ENCODE data around the gene CACNA1C.

CACNA1C gene

GRCh38 chr12:2268471-2269286 lies 215.9 kb downstream of the CACNA1C start:
- no peaks in the 10 kb centered on the region; the same call in 1 of the 2 replicates for H3K27me3 ChIP-seq (ENCODE audit: control insufficient read depth, low read length)
- no peaks in the 10 kb centered on the region for H3K9me2 ChIP-seq (replicated peaks; ENCODE audit: control insufficient read depth, low read length)
- H3K4me2 ChIP-seq (ENCODE audit: low read length): no peak overlapping the region
- no peaks in the 10 kb centered on the region for H3F3A ChIP-seq (ENCODE audit: control insufficient read depth, insufficient read depth)
- H3K4me3 ChIP-seq (ENCODE audit: low read length): no peak overlapping the region
- no peak overlapping the region for H3K27ac ChIP-seq (ENCODE audit: low read depth, low read length)
- TF ChIP-seq CTCF (IDR thresholded peaks at IDR 0.05; ENCODE audit: low read depth, low read length, poor library complexity, severe bottlenecking) (no peak), EZH2phosphoT487 (IDR thresholded peaks at IDR 0.05; ENCODE audit: borderline replicate concordance, low read length) (no peak)
- H3K36me3 ChIP-seq (ENCODE audit: control insufficient read depth, low read length): no peaks in the 10 kb centered on the region
- H4K20me1 ChIP-seq (ENCODE audit: control insufficient read depth, insufficient read depth, low read depth, low read length): no peaks in the 10 kb centered on the region
- no peaks in the 10 kb centered on the region for H3K79me2 ChIP-seq (ENCODE audit: control insufficient read depth, low read length)
- no peaks in the 10 kb centered on the region for H3K4me1 ChIP-seq (ENCODE audit: control insufficient read depth, low read length)
- no peaks in the 10 kb centered on the region for H3K9me3 ChIP-seq (ENCODE audit: control insufficient read depth, insufficient read depth, low read length)

GRCh38 chr12:2270846-2271245 lies 218.1 kb downstream of the CACNA1C start:
- no peaks in the 10 kb centered on the region for H3K27me3 ChIP-seq (ENCODE audit: control insufficient read depth, low read length)
- no peaks in the 10 kb centered on the region for H3K79me2 ChIP-seq (ENCODE audit: control insufficient read depth, low read length)
- H3K9me2 ChIP-seq (replicated peaks; ENCODE audit: control insufficient read depth, low read length): no peaks in the 10 kb centered on the region
- no peaks in the 10 kb centered on the region for H3F3A ChIP-seq (ENCODE audit: control insufficient read depth, insufficient read depth)
- no peak overlapping the region for H3K4me3 ChIP-seq (ENCODE audit: low read length)
- H3K9me3 ChIP-seq (ENCODE audit: control insufficient read depth, insufficient read depth, low read length): no peaks in the 10 kb centered on the region
- no peaks in the 10 kb centered on the region for H3K36me3 ChIP-seq (ENCODE audit: control insufficient read depth, low read length)
- no peak overlapping the region for H3K4me2 ChIP-seq (ENCODE audit: low read length)
- H3K27ac ChIP-seq (ENCODE audit: low read depth, low read length): no peak overlapping the region
- H3K4me1 ChIP-seq (ENCODE audit: control insufficient read depth, low read length): no peaks in the 10 kb centered on the region
- no peak for TF ChIP-seq EZH2phosphoT487 (IDR thresholded peaks at IDR 0.05; ENCODE audit: borderline replicate concordance, low read length)
- no peak for TF ChIP-seq CTCF (IDR thresholded peaks at IDR 0.05; ENCODE audit: low read depth, low read length, poor library complexity, severe bottlenecking)
- no peaks in the 10 kb centered on the region for H4K20me1 ChIP-seq (ENCODE audit: control insufficient read depth, insufficient read depth, low read depth, low read length)

GRCh38 chr12:2271961-2272360 lies 219.2 kb downstream of the CACNA1C start:
- Histone ChIP-seq H3K36me3 (ENCODE audit: control insufficient read depth, low read length) (no peaks in the 10 kb centered on the region), H3K9me2 (replicated peaks; ENCODE audit: control insufficient read depth, low read length) (no peaks in the 10 kb centered on the region), H3K4me1 (ENCODE audit: control insufficient read depth, low read length) (no peaks in the 10 kb centered on the region), H3K4me3 (ENCODE audit: low read length) (no peak overlapping the region), H3K27me3 (ENCODE audit: control insufficient read depth, low read length) (no peaks in the 10 kb centered on the region), H3K79me2 (ENCODE audit: control insufficient read depth, low read length) (no peaks in the 10 kb centered on the region), H3K9me3 (ENCODE audit: control insufficient read depth, insufficient read depth, low read length) (no peaks in the 10 kb centered on the region), H3K27ac (ENCODE audit: low read depth, low read length) (no peak overlapping the region), H3K4me2 (ENCODE audit: low read length) (no peak overlapping the region), H3F3A (ENCODE audit: control insufficient read depth, insufficient read depth) (no peaks in the 10 kb centered on the region), H4K20me1 (ENCODE audit: control insufficient read depth, insufficient read depth, low read depth, low read length) (no peaks in the 10 kb centered on the region)
- TF ChIP-seq EZH2phosphoT487 (IDR thresholded peaks at IDR 0.05; ENCODE audit: borderline replicate concordance, low read length) (no peak), CTCF (IDR thresholded peaks at IDR 0.05; ENCODE audit: low read depth, low read length, poor library complexity, severe bottlenecking) (no peak)

All from DOHH2 (cell line).